ENCODE measurements around the gene FCER1G.

The FCER1G gene

DNA sequence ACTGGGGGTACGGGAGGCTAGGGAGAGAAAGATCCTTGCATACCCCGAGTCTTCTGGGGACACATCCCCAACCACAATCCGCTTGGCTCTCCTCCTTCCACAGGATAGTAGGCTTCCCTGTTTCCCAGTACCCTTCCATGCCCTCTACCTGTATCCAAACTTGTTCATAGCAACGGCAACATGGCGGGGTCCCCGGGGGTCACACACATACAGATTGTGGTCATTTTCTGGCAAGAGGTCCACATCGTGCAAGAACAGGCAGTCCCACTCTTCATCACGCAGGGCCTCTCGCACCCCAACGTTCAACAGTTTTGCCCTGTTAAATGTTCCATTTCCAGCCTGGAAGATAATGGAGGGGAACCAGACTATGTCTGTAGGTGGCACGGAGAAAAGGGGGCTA is 41.4 kb upstream of the FCER1G start:
- no peak for TF ChIP-seq SIN3A (IDR thresholded peaks at IDR 0.05; ENCODE audit: borderline replicate concordance, insufficient read depth, low read length)
- no peak for TF ChIP-seq TAF1 (IDR thresholded peaks at IDR 0.05; ENCODE audit: borderline replicate concordance, insufficient read depth, low read length)

DNA sequence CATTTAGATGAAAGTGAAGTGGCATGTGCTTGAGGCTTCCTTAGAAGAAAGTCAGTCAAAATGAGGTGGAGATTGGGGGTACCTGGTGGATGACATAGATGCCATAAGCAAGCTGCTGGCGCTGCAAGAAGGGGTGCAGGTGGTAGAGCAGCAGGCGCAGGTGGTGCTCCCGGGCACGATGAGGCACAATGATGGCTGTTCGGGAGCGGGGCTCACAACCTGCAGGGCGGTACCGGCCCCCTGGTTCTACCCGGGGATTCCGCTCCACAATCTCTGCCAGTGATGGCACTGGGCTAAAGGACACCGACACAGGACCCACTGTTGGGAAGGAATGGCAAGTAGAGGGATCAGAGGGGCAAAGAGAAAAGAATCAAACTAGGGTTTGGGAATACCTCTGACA is 40.2 kb upstream of the FCER1G start:
- TF ChIP-seq POLR2AphosphoS5 (IDR thresholded peaks at IDR 0.05; ENCODE audit: low read depth, low read length) (no peak), FOXP2 (optimal IDR thresholded peaks at IDR 0.05; ENCODE audit: borderline replicate concordance, extremely low read depth, extremely low read length, insufficient read depth) (no peak), SIN3A (IDR thresholded peaks at IDR 0.05; ENCODE audit: borderline replicate concordance, insufficient read depth, low read length) (no peak), TAF1 (IDR thresholded peaks at IDR 0.05; ENCODE audit: borderline replicate concordance, insufficient read depth, low read length) (no peak)
- TF ChIP-seq, protein P1, sequence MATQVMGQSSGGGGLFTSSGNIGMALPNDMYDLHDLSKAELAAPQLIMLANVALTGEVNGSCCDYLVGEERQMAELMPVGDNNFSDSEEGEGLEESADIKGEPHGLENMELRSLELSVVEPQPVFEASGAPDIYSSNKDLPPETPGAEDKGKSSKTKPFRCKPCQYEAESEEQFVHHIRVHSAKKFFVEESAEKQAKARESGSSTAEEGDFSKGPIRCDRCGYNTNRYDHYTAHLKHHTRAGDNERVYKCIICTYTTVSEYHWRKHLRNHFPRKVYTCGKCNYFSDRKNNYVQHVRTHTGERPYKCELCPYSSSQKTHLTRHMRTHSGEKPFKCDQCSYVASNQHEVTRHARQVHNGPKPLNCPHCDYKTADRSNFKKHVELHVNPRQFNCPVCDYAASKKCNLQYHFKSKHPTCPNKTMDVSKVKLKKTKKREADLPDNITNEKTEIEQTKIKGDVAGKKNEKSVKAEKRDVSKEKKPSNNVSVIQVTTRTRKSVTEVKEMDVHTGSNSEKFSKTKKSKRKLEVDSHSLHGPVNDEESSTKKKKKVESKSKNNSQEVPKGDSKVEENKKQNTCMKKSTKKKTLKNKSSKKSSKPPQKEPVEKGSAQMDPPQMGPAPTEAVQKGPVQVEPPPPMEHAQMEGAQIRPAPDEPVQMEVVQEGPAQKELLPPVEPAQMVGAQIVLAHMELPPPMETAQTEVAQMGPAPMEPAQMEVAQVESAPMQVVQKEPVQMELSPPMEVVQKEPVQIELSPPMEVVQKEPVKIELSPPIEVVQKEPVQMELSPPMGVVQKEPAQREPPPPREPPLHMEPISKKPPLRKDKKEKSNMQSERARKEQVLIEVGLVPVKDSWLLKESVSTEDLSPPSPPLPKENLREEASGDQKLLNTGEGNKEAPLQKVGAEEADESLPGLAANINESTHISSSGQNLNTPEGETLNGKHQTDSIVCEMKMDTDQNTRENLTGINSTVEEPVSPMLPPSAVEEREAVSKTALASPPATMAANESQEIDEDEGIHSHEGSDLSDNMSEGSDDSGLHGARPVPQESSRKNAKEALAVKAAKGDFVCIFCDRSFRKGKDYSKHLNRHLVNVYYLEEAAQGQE (IDR thresholded peaks at IDR 0.05; ENCODE audit: insufficient read depth in 1 of 2, low read depth in 2 of 2, low read length in 2 of 2), result no peak

DNA sequence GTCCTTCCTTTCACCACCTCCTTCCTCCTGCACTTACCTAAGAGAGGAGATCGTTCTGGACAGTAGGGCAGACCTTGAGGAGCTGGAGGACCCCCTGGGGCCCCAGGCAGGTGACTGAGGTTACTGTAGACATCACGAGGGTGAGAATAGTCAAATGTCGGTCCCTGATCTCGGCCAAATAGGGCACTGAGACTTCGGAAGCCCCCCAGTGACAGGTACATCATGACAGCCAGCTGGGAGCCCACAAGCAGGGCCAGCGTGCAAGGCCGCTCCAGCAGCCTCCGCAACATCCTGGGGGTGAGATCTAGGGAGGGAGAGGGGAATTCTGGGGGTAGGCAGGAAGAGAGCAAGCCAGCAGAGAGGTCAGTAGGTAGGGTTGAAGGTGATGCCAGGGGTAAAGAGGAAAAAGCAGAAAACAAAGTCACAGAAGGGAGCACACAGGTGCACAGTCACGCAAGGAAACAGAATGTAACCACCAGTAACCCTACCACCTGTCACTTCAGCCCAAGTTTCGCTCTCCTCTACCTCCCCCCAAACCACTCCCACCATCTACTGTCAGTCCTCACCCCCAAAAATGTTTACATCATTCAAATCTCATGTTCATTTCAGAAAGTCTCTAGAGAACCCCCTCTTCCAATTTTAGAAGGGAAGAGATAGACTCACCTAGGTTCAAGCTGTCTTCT is 39.2 kb upstream of the FCER1G start:
- TF ChIP-seq POLR2AphosphoS5 (IDR thresholded peaks at IDR 0.05; ENCODE audit: low read depth, low read length), result no peak
- TF ChIP-seq FOXP2 (optimal IDR thresholded peaks at IDR 0.05; ENCODE audit: borderline replicate concordance, extremely low read depth, extremely low read length, insufficient read depth), result no peak
- TF ChIP-seq SIN3A (IDR thresholded peaks at IDR 0.05; ENCODE audit: borderline replicate concordance, insufficient read depth, low read length), result no peak
- TF ChIP-seq, protein P1 (IDR thresholded peaks at IDR 0.05; ENCODE audit: insufficient read depth in 1 of 2, low read depth in 2 of 2, low read length in 2 of 2), result no peak
- no peak for TF ChIP-seq TAF1 (IDR thresholded peaks at IDR 0.05; ENCODE audit: borderline replicate concordance, insufficient read depth, low read length)

DNA sequence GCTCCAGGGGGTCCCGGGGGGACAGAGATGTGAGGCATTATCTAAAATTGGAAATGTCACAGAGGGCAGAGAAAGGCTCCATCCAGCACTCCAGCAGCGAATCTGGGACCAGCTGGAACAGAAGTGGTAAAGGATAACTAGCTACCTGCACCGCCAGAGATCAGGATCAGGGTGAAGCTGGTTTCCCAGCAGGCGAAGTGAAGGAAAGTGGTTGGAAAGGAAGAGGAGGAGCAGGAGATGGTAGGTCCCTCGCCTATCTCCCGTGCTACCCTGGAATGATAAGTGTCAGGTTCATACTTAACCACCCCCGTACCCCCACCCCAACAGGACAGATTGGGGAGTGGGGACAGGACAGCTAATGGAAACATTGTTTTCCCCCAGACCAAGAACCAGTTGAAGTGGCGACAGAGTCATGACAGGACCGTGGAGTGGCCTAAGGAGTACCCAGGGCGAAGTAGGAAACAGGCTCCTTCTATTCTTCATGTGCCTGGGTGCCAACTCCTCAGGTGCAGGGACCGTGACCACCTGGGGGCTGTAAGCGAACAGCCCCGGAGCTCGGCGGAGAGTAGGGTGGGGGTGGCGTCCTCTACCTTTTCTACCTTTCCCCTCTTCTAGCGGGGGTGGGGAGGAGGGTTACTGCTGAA is 38.5 kb upstream of the FCER1G start:
- no peak for TF ChIP-seq TAF1 (IDR thresholded peaks at IDR 0.05; ENCODE audit: borderline replicate concordance, insufficient read depth, low read length)
- no peak for TF ChIP-seq SIN3A (IDR thresholded peaks at IDR 0.05; ENCODE audit: borderline replicate concordance, insufficient read depth, low read length)
- TF ChIP-seq, protein P1 (IDR thresholded peaks at IDR 0.05; ENCODE audit: insufficient read depth in 1 of 2, low read depth in 2 of 2, low read length in 2 of 2), result no peak
- TF ChIP-seq POLR2AphosphoS5 (IDR thresholded peaks at IDR 0.05; ENCODE audit: low read depth, low read length), result no peak

DNA sequence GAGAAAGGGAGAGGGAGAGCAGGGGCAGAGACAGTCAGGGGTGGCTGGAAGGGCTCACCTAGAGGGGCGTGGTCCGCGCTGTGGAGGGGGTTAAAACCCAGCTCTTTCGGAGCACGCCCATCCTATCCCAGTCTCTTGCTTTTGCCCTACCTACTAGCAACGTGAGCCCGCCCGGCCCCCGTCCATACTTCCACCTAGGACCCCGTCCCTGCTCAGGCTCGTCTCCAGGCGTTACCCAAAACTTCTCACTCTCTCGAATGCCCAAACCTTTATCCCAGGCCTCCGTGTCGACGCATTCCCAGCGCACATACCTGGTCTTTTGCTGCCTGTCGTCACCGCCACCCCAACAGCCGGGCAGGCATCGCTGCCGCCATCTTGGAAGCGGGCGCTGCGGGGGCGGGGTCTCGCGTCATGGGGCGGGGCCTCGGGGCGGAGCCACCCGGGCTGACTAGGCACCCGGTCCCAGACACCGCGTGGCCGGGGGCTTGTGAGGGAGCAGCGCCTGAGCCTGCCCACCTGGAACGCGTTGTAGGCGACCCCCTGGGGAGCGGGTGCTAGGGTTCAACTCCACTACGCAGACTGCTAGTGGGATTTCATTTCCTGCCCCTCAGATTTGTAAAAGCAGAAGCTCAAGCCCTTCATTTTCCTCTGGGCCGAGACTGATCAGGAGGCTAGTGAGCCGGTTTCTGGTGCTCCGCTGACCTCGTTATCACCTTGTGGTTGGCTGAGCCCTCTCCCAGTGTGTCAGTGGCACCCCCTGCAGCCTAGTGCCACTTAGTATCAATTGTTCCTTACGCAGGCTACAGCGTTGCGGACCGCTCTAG is 37.8 kb upstream of the FCER1G start, which contains the start of gene B4GALT3:
B4GALT3 (minus strand) TSS at position 396 of the 824 bp plus-strand sequence. CDS start 1,447 bp downstream, outside the sequence.
- TF ChIP-seq FOXP2 (optimal IDR thresholded peaks at IDR 0.05; ENCODE audit: borderline replicate concordance, extremely low read depth, extremely low read length, insufficient read depth) (peak; percentile 77), TAF1 (IDR thresholded peaks at IDR 0.05; ENCODE audit: borderline replicate concordance, insufficient read depth, low read length) (peak; percentile 84), SIN3A (IDR thresholded peaks at IDR 0.05; ENCODE audit: borderline replicate concordance, insufficient read depth, low read length) (peak; percentile 78; the same call in 1 of the 2 replicates), POLR2AphosphoS5 (IDR thresholded peaks at IDR 0.05; ENCODE audit: low read depth, low read length) (peak; percentile 91)
- TF ChIP-seq, protein P1 (IDR thresholded peaks at IDR 0.05; ENCODE audit: insufficient read depth in 1 of 2, low read depth in 2 of 2, low read length in 2 of 2), result 0 out of 4 replicates have a peak, but pooled peaks of 1 of the 2 experiments have one; percentile 36

Measured in PFSK-1 (cell line).